Ureter (tissue), 1 donor: Measurements from ENCODE around the gene RNU1-4. TPM values are rescaled to one million over a fixed set of nuclear protein-coding genes. Genes with fewer than 3 reads are reported as not detected.
"Not testable (repeated sequence)": the region's sequence is repeated elsewhere in the genome, so short reads cannot be mapped to it uniquely, and the experiment has no call there.

Source experiments
- DNase-seq: peaks from one replicate; pipeline ENCODE4 v3.0.0-alpha.2; 2020; ENCODE audit warnings: low spot score
- total RNA-seq: library from RNA; stranded (reverse); gene quantifications from one replicate; pipeline ENCODE4 v1.2.4, GENCODE V29; 2023
- donor health status: DM: yes; HTN: yes; CAD: no.

The RNU1-4 gene
- total RNA-seq, 1 donor from 2014 or later: 1,626 TPM

GRCh38 chr1:16708704-16709103 lies 31.6 kb upstream of the RNU1-4 start:
- DNase-seq: not testable (repeated sequence)

DNA sequence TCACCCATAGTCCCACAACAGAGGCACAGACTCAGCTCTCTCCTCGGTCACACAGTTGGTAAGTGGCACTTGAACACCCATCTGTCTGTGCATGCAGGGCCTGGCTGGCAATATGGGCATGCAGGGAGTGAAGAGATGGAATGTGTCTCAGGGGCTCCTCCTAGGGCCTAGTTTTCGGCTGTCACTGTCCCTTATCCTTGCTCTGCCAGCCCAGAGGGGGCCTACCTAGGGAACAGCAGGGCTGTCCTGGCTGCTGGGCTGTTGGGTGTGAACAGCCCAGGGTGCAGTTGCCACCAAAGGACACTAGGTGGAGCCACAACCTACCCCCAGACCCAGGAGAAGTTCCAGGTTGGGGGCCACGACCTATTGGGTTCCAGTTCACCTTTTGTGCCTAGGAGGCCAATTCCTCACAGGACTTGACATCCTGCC lies 30.6 kb upstream of the RNU1-4 start:
- DNase-seq: not testable (repeated sequence)

DNA sequence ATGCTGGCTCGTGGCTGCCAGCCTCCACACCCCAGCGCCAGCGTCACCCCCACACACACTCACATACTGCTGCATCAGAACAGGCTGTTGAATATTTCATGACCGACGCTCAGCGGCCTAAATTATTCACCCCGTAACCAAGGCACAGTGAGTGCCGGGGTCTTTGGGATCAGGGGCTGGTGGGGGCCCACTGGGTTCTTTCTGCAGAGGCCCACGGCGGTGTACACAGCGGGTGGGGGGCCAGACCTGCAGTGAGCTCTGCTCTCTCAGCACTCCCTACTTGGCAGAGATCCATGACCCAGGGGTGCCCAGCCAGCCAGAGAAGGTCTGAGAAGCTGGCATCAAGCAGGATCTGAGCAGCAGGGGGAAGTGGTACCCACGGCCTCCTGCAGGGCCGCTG lies 29.7 kb upstream of the RNU1-4 start:
- DNase-seq: not testable (repeated sequence)

GRCh38 chr1:16712131-16712530 lies 28.2 kb upstream of the RNU1-4 start:
- DNase-seq: not testable (repeated sequence)

DNA sequence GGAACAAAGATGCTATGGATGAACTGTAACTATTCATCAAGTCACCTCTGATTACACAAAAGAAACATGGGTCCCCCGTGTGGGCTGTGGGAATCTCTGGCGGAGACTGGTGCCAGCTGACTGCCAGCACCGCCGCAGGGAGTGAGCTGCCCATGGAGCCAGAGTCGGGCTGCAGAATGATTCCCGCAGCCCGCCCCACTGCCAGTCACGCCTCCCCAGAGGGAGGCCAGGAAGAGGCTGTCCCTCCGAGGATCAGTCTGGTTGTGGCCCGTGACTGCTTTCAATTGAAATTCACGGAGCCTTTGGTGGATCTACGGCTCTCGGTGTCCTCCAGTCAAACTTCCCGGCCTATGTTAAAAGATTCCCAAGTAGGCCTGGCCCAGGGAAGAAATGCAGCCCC lies 27.7 kb upstream of the RNU1-4 start:
- not testable (repeated sequence) for DNase-seq

DNA sequence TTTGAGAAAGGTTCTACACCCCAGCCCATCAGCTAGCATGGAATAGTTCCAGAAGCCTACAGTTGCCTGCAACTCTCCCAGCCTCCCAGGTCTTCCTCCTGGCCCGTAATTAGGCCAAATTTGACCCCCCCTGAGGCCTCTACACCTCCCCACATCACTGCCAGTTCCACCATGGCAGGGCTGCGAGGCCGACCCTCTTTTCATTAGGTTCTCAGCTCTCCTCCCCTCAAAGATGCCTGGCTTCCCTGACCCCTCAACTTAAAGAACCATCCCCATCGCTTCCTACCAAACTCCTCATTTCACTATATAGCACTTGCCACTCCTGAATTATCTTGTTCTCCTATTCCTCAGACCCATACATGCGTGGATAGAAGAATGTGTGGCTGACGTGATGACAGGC lies 27.3 kb upstream of the RNU1-4 start:
- DNase-seq: not testable (repeated sequence)

DNA sequence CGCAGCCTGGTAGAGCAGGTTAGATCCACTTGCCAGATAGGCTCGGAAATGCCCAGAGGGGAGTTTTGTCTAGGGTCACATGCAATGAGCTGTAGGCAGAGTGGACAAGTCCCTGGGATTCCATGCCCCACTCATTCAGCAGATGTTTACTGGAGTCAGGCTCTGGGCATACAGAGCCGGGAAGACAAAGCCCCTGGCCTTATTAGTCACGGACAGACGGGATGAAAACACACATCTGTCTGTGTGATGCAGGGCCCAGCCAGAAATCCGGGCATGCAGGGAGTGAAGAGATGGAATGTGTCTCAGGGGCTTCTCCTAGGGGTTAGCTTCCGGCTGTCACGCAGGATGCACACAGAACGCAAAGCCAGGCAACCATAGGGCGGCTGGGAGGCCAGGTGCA lies 26.8 kb upstream of the RNU1-4 start:
- not testable (repeated sequence) for DNase-seq

DNA sequence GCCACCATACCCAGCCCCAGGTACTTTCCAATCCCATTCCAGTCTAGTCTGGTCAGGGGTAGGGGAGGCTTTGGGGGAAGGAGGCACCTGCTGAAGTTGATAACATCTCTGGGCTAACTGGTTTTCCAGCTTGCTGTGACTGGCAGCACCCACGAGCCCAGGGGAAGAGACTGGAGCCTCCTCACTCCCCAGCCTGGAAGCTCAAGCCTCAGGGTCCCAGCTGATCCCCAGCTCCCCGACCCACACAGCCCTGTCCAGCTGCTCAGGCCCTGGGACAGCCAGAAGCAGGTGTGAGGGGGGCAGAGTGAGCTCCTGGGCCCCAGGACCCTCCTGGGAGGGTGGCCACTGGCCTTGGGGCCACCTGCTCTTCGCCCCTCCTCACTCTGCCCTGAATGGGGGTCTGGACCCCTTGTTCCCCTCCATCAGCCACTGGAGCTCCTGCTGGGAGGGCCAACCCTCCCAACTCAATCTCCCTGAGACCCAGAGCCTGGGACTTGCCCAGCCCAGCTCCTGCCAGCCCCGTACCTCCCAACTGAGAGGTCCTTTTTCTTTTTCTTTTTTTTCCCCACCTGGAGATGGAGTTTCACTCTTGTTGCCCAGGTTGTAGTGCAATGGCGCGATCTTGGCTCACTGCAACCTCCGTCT lies 23.5 kb upstream of the RNU1-4 start:
- peak; percentile 54 for DNase-seq

DNA sequence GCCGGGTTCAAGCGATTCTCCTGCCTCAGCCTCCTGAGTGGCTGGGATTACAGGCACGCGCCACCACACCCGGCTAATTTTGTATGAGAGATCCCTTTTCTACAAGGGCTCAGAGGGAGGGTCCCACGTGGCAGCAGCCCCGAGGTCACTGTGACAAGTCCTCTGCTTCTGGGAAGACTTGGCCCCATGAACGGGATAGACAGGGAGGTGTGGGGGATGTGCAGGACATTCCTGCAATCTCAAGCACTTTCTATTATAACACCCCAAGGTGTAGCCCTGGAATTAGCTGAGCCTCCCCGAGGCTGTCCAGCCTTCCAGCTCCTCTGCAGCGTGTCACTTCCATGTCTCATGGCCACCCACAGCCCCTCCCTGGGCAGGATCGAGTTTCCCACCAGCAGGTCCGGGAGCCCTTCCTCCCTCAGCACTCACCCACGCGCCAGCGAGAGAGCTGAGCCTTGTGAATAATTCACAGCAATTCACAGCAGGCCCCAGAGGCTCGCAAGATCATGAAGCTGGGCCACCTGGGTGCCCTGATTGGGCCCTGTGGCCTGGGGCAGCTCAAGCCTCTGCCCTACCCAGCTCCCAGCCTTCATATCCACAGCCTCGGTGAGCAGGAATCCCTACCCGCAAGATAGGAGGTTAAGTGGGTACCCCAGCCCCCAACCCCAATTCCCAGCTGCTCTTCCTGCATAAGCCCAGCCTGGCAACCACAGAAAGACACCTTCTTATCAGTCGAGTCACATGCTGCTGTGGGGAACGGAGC lies 22.8 kb upstream of the RNU1-4 start:
- peak; percentile 57 for DNase-seq

GRCh38 chr1:16718099-16718907 lies 22.0 kb upstream of the RNU1-4 start:
- DNase-seq: peak; percentile 54

DNA sequence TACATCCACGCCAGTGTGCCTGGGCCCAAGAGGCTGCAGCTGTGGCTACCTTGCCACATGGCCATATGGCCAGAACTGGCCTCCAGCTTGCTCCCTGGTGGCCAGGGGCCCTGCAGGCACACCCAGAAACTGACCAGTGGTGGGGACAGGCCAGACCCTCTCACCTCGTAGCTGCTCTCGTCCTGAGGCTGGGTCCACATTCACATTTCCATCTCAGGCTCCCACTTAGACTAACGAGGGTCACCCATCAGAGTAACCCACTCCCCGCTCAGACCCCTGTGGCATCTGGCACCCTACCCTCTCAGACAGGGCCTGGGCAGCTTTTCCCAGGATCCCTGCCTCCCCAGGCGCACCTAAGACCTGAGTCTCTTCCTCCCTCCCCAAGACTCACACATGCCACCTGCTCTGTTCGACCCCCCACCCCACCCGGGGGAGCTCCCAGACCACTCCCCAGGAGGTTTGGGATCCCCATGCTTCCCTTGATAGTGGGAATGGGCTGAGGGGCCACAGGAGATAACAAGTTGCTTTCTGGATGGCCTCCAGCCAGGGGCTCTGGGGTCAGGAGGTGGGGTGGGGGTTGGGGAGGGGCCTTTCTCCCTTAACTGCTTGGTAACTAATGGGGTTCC lies 21.3 kb upstream of the RNU1-4 start:
- peak; percentile 44 for DNase-seq

DNA sequence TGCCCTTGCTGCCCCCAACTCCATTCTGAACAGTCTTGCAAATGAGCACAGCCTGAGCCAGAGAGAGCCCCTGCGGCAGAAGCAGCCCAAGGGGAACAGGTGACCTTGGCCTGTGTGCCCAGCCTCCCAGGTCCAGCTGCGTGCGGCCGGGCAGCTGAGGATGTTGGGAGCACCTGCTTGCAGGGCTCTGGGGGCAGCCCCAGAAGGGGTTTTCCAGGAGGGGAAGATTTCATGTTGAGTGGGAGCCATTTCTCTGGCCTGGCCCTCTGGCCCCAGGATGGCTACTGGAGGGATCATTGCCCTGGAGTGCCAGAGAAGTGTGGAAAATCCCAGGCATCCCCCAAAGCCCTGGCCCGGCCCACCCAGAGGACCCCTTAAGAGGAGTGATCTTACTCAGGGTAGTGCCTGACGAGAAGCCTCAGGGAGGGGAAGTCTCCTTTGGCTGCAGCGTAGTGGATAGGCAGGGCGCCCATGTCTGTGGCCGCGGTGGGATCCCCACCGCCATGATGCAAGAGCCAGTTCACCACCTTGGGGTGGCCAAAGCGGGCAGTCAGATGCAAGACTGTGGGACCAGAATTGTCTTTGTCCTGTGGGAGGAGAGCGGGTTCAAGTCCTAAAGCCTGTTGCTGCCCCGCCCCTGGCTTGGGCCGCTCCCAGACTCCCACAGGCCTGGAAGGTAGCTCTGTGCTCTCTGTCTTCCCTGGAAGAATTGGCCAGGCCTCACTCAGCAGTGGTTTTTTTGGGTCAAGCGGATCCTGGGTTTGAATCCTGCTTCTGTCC lies 20.6 kb upstream of the RNU1-4 start:
- peak; percentile 43 for DNase-seq

DNA sequence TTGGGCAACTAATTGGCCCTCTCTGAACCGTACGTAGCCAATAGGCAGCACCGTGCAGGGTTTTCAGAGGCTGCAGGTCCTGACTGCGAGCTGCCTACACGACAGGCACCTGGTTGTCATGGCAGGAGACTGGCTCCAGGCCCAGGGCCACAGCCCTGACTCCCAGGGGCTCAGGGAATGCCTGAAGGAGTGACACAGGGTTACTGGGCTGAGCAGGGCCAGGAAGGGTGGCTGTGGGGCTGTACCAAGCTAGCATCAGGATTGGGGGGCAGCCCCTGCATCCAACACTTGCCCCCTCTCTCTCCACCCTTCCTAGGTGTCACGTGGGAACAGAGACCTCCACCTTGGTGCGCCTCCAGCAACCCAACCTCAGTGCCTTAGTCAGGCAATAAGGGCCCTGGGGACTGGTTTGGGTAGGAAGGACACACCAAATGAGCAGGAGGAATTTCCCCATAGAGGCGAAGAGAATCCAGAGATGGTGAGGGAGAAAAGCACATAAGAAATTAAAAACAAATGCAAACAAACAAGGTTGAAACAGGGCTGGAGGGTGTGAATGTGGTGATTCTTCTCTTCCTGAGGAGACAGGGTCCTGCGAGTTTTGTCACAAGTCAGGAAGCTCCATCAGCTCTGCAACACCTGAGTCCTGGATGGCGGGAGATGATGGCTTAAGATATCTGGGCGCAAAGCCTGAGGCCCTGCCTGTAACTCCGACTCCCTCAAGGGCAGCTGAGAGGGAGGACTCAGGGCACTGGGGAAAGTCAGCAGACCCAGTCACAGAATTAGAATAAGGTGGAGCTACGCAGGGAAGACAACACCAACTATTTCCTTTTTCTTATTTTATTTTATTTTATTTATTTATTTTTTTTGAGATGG lies 19.7 kb upstream of the RNU1-4 start:
- DNase-seq: peak; percentile 46

DNA sequence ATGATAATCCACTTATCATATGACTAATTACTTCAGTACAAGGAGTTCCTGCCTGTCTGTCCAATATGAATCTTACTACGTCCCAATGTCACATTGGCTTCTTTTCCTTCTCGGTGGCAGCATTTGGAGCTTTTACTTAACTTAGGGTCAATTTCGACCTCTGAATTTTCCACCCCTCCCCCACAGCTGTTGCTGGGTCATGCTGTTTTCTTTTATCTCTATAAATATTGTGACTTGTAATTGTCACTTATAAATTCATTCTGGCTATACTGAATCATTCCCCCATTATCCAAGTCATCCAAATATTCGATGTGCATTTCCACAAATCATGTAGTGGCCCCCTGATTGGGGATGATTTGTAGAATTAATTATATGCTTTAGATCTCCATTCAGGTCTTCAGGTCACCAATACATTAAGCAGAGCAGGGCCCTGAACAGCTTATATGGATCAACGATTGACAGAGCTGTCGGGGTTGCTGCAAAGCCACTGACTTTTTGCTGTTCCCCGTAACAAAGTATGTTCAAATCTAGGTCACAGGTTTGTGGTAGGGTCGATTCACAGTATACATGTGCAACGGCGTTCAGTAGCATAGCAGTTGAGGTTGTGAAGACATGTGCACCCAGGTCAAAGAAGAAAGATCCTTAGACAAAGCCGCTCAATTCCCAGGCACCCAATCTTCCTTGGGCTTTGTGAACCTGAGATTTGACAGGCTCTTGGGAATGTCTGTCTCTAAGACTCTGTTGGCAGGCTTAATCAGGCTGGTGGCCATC lies 18.3 kb upstream of the RNU1-4 start:
- no peak for DNase-seq

- peak; percentile 65 for DNase-seq
Observed at GRCh38 chr1:16724718-16725438, 15.4 kb upstream of the RNU1-4 start.

DNA sequence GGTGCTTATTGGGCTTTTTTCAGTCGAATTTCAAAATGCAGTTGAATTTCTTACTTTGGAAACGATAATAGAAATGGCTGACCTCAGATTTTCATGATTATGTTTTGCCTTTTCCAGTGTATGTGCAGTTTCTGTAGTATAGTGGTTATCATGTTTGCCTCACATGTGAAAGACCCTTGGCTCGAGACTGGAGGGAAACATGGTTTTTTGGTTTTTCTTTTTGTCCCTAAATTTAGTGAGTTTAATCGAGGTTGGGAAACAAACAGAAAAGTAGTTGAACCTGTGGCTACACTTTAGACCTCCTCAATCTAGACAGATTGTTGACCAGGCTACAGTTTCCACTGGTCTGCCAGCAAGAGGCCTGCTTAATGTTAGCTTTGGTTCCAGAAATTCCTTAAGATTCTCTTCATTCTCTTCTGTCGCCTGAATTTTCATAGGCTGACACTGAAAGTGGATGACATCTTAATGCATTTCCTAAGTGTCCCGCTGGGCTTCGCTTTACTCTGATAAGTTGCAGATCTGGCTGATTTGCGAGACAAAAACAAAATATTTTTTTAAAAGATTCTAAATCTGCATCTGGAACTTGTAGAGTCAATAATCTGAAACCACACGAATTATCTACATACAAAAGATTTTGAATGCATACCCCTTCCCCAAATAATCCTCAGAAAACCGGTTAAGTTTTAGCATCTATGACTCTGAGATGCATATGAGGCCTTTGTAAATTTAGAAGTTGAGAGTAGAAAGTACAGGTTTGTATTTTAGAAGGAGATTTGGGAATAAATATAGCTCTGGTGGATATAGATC lies 14.7 kb upstream of the RNU1-4 start:
- peak; percentile 37 for DNase-seq

DNA sequence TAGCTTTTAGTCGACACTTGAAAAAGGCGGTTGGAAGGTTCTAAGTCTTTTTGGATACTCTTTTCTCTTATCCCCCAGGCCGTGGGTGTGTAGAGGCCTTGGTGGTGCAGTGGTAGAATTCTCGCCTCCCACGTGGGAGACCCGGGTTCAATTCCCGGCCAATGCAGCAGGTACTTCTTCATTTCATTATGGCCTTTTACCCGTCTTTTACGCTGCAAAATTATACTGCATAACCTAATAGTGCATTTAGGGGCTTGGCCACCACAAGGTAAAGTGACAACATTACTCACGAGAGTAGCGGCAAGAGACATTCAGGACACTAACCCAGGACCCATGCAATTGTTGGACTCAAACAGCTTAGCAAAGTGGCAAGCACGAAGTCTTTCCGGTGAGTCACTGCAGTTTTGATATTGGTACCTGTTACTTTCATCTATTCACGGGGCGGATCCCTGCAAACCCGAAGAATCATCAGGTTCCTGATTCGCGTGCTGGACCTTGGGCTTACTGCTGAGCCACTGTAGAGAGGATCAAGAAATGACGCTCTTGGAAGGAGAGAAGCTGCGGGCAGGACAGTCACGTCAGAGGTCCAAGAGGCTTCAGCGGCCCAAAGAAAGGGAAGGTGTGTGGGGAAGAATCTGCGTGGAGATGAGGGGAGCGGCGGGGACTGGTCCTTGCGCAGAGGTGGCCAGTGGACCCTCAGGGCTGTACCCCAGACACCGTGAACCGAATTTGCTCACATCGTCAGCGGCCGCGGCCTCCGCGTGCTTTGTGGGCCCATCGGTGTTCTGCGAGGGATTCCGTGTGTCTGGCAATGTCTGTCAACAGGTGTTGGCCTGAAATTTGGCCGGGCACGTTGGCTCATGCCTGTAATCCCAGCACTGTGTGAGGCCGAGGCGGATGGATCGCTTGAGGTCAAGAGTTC lies 12.9 kb upstream of the RNU1-4 start:
- peak; percentile 64 for DNase-seq
